HCT116 (cell line): ENCODE data around the gene FARP1. TPM values are rescaled to one million over a fixed set of nuclear protein-coding genes. Genes with fewer than 3 reads are reported as not detected.

Experiments used
- ATAC-seq: fragments of 200-7000 bp; cut with Tn5 transposase; 2 replicates; pipeline ENCODE4 v1.9.1; 2020; ENCODE audit warnings: mild to moderate bottlenecking, moderate library complexity
- BruUV-seq: library from RNA; stranded (reverse); fragments of 400-500 nt; replicated peaks from 2 replicates; lab custom pipeline; 2021; lab: Mats Ljungman, UMichigan
- CTCF ChIA-PET: fragments of 300-600 bp; sonication (Branson Sonifier 250); formaldehyde crosslinking; loops from one replicate; lab custom pipeline; 2021; ENCODE audit warnings: antibody characterized with exemption; lab: Charles Lee
- POLR2A ChIA-PET: fragments of 300-600, 350-600 bp; sonication (Branson Sonifier 250); formaldehyde crosslinking; loops from one replicate; lab custom pipeline; 2021; ENCODE audit warnings: antibody characterized with exemption; lab: Charles Lee
- RAD21 ChIA-PET, 2 experiments: fragments of 300-600 bp; sonication (Branson Sonifier 250); formaldehyde crosslinking; loops; one replicate each; lab custom pipeline; 2023; ENCODE audit warnings: low total read pairs in 2 of 2; ENCODE audit not compliant: uncharacterized antibody in 2 of 2, unreplicated experiment in 2 of 2, low non-redundant PET in 1 of 2; lab: Charles Lee
- DNase-seq: peaks from one replicate; pipeline ENCODE4 v3.0.0-alpha.2; 2010; ENCODE audit warnings: low read depth, low spot score
- H2AFZ ChIP-seq: fragments of 200-600 bp; shearing (Covaris generic), sonication (generic); 2 replicates; pipeline ENCODE4 v1.6.1; 2017; ENCODE audit warnings: low read depth, mixed run types, mixed read lengths, antibody characterized with exemption, low read length; ENCODE audit not compliant: poor library complexity, severe bottlenecking
- H3K27ac ChIP-seq: 2 replicates; pipeline ENCODE4 v1.5.1; 2012; ENCODE audit warnings: low read depth, low read length
- H3K27me3 ChIP-seq: fragments of 200-600 bp; sonication (generic); 2 replicates; pipeline ENCODE4 v1.6.1; 2016; ENCODE audit warnings: mixed run types, low read length, mixed read lengths; ENCODE audit not compliant: insufficient read depth
- H3K36me3 ChIP-seq, 2 experiments: fragments of 200-500 bp in 1 of 2; fragments of 200-600 bp in 1 of 2; sonication (Bioruptor generic) in 1 of 2; sonication (generic) in 1 of 2; 2 replicates each; pipeline versions ENCODE4 v1.5.1 to v1.6.1; 2014 to 2016; ENCODE audit warnings: low read length in 2 of 2, inconsistent platforms in 1 of 2, mixed read lengths in 1 of 2, mixed run types in 1 of 2; ENCODE audit not compliant: insufficient read depth in 2 of 2, control insufficient read depth in 1 of 2
- H3K4me1 ChIP-seq, 2 experiments: fragments of 200-600 bp in 1 of 2; sonication (generic) in 1 of 2; 2 replicates each; pipeline versions ENCODE4 v1.5.1 to v1.6.1; 2012 to 2017; ENCODE audit warnings: low read length in 2 of 2, inconsistent platforms in 1 of 2, mild to moderate bottlenecking in 1 of 2, mixed read lengths in 1 of 2, mixed run types in 1 of 2, moderate library complexity in 1 of 2; ENCODE audit not compliant: insufficient read depth in 2 of 2, control insufficient read depth in 1 of 2
- H3K4me2 ChIP-seq: fragments of 200-600 bp; sonication (generic); 2 replicates; pipeline ENCODE4 v1.6.1; 2017; ENCODE audit warnings: mixed run types, low read length, mixed read lengths
- H3K4me3 ChIP-seq, 2 experiments: fragments of 200-600 bp in 1 of 2; sonication (generic) in 1 of 2; replicated peaks in 1 of 2; 2 replicates each; pipeline ENCODE4 v1.5.1; 2011 to 2016; ENCODE audit warnings: low read length in 2 of 2, control low read depth in 1 of 2, low read depth in 1 of 2, mild to moderate bottlenecking in 1 of 2, mixed read lengths in 1 of 2, mixed run types in 1 of 2
- H3K79me2 ChIP-seq: fragments of 200-600 bp; sonication (generic); 2 replicates; pipeline ENCODE4 v1.6.1; 2017; ENCODE audit warnings: mild to moderate bottlenecking, mixed run types, low read length, moderate library complexity, mixed read lengths; ENCODE audit not compliant: insufficient read depth
- H3K9ac ChIP-seq: fragments of 200-600 bp; sonication (generic); 2 replicates; pipeline ENCODE4 v1.6.1; 2016; ENCODE audit warnings: low read length, mixed read lengths
- H3K9me2 ChIP-seq: fragments of 200-600 bp; sonication (generic), shearing (Covaris generic); 2 replicates; pipeline ENCODE4 v1.6.1; 2017; ENCODE audit warnings: mixed run types, mild to moderate bottlenecking, moderate library complexity; ENCODE audit not compliant: insufficient read depth
- H3K9me3 ChIP-seq, 2 experiments: fragments of 200-500 bp in 1 of 2; fragments of 200-600 bp in 1 of 2; sonication (Bioruptor generic) in 1 of 2; sonication (generic) in 1 of 2; 2 replicates each; pipeline ENCODE4 v1.6.1; 2014 to 2017; ENCODE audit warnings: low read length in 2 of 2, mixed read lengths in 2 of 2, inconsistent platforms in 1 of 2, low read depth in 1 of 2, mild to moderate bottlenecking in 1 of 2, mixed run types in 1 of 2, moderate library complexity in 1 of 2; ENCODE audit not compliant: control insufficient read depth in 1 of 2, insufficient read depth in 1 of 2
- H4K20me1 ChIP-seq: fragments of 200-600 bp; sonication (generic), shearing (Covaris generic); 2 replicates; pipeline ENCODE4 v1.6.1; 2017; ENCODE audit warnings: mixed run types, mild to moderate bottlenecking, moderate library complexity; ENCODE audit not compliant: insufficient read depth
- CEBPB ChIP-seq: IDR thresholded peaks from 2 replicates; pipeline ENCODE4 v1.6.1; 2012; ENCODE audit warnings: low read depth
- EZH2 ChIP-seq: fragments of 200-600 bp; sonication (generic); IDR thresholded peaks from 2 replicates; pipeline ENCODE4 v1.6.1; 2017; ENCODE audit warnings: antibody characterized with exemption, mixed run types
- EZH2phosphoT487 ChIP-seq: fragments of 200-600 bp; IDR thresholded peaks from 2 replicates; pipeline ENCODE4 v1.6.1; 2018; ENCODE audit warnings: antibody characterized with exemption, borderline replicate concordance
- FOSL1 ChIP-seq: IDR thresholded peaks from 2 replicates; pipeline ENCODE4 v1.6.1; 2012; ENCODE audit warnings: low read depth
- JUND ChIP-seq: IDR thresholded peaks from 2 replicates; pipeline ENCODE4 v1.6.1; 2012
- POLR2A ChIP-seq: IDR thresholded peaks from 2 replicates; pipeline ENCODE4 v1.7.0; 2011; ENCODE audit warnings: borderline replicate concordance; ENCODE audit not compliant: insufficient read depth, insufficient read length; ENCODE audit errors: extremely low read depth
- POLR2AphosphoS5 ChIP-seq: IDR thresholded peaks from 2 replicates; pipeline ENCODE4 v1.6.1; 2011; ENCODE audit warnings: mild to moderate bottlenecking, low read depth, low read length, moderate library complexity
- RAD21 ChIP-seq: IDR thresholded peaks from 2 replicates; pipeline ENCODE4 v1.6.1; 2012; ENCODE audit warnings: low read depth, mild to moderate bottlenecking
- SRF ChIP-seq: IDR thresholded peaks from 2 replicates; pipeline ENCODE4 v1.6.1; 2012; ENCODE audit warnings: low read depth
- TCF7L2 ChIP-seq: IDR thresholded peaks from 2 replicates; pipeline ENCODE4 v1.7.0; 2011; ENCODE audit warnings: borderline replicate concordance, inconsistent platforms; ENCODE audit not compliant: insufficient read depth, insufficient read length; ENCODE audit errors: extremely low read depth
- ZFX ChIP-seq: fragments of 450-650 bp; IDR thresholded peaks from 2 replicates; pipeline ENCODE4 v1.6.1; 2017
- ZNF274 ChIP-seq: fragments of 200-500 bp; sonication (Bioruptor generic); IDR thresholded peaks from 2 replicates; pipeline ENCODE4 v1.6.1; 2014; ENCODE audit warnings: mild to moderate bottlenecking, low read depth, low read length, inconsistent platforms
- intact Hi-C: fragments of 100-400 bp; cut with micrococcal nuclease; formaldehyde crosslinking; loops from 2 replicates; pipeline ENCODE4 v1.10.0; 2022
- total RNA-seq: library from RNA; stranded (reverse); gene quantifications from one replicate; pipeline ENCODE4 v1.2.1, GENCODE V29; 2021; ENCODE audit not compliant: unreplicated experiment
- TF ChIP-seq, protein P1 (sequence below): IDR thresholded peaks from 2 replicates; pipeline ENCODE4 v1.6.1; 2012; ENCODE audit warnings: low read depth
- TF ChIP-seq, protein P2 (sequence below): IDR thresholded peaks from 2 replicates; pipeline ENCODE4 v1.6.1; 2012
- TF ChIP-seq, protein P3 (sequence below), 3 experiments: fragments of 200-600 bp in 1 of 3; sonication (generic) in 1 of 3; IDR thresholded peaks in 2 of 3; conservative IDR thresholded peaks in 1 of 3; 2 replicates each; pipeline ENCODE4 v1.5.1; 2012 to 2017; ENCODE audit warnings: low read depth in 2 of 3, low read length in 2 of 3, antibody characterized with exemption in 1 of 3, borderline replicate concordance in 1 of 3, control low read depth in 1 of 3, mild to moderate bottlenecking in 1 of 3, mixed read lengths in 1 of 3, mixed run types in 1 of 3, moderate library complexity in 1 of 3; ENCODE audit not compliant: insufficient read depth in 1 of 3

Gene FARP1
- total RNA-seq, 1 experiment from 2014 or later = 30.5 TPM

- Histone ChIP-seq H3K79me2 (no peaks in the 10 kb centered on the region), H4K20me1 (no peaks in the 10 kb centered on the region), H3K4me1 (no peaks in the 10 kb centered on the region; a peak in 1 of 4 replicates), H3K36me3 (no peaks in the 10 kb centered on the region), H3K27me3 (no peaks in the 10 kb centered on the region), H3K9me3 (peaks cover 0 to 10% of the 10 kb centered on the region in 2 experiments; a peak in 3 of 4 replicates), H3K9me2 (no peaks in the 10 kb centered on the region), H2AFZ (no peak overlapping the region), H3K27ac (no peak overlapping the region), H3K4me2 (no peak overlapping the region), H3K9ac (no peak overlapping the region), H3K4me3 (no peak overlapping the region)
- no TSS peak for BruUV-seq
- ChIA-PET RAD21 (no interaction called here), CTCF (no interaction called here), POLR2A (no interaction called here)
- intact Hi-C loops = no loop called here
- TF ChIP-seq EZH2phosphoT487 (no peak), POLR2A (no peak), RAD21 (no peak), ZNF274 (no peak), ZFX (no peak), JUND (no peak), EZH2 (no peak), CEBPB (no peak), FOSL1 (no peak), POLR2AphosphoS5 (no peak), TCF7L2 (no peak), SRF (no peak)
- TF ChIP-seq, protein P1, sequence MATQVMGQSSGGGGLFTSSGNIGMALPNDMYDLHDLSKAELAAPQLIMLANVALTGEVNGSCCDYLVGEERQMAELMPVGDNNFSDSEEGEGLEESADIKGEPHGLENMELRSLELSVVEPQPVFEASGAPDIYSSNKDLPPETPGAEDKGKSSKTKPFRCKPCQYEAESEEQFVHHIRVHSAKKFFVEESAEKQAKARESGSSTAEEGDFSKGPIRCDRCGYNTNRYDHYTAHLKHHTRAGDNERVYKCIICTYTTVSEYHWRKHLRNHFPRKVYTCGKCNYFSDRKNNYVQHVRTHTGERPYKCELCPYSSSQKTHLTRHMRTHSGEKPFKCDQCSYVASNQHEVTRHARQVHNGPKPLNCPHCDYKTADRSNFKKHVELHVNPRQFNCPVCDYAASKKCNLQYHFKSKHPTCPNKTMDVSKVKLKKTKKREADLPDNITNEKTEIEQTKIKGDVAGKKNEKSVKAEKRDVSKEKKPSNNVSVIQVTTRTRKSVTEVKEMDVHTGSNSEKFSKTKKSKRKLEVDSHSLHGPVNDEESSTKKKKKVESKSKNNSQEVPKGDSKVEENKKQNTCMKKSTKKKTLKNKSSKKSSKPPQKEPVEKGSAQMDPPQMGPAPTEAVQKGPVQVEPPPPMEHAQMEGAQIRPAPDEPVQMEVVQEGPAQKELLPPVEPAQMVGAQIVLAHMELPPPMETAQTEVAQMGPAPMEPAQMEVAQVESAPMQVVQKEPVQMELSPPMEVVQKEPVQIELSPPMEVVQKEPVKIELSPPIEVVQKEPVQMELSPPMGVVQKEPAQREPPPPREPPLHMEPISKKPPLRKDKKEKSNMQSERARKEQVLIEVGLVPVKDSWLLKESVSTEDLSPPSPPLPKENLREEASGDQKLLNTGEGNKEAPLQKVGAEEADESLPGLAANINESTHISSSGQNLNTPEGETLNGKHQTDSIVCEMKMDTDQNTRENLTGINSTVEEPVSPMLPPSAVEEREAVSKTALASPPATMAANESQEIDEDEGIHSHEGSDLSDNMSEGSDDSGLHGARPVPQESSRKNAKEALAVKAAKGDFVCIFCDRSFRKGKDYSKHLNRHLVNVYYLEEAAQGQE = no peak
- TF ChIP-seq, protein P2, sequence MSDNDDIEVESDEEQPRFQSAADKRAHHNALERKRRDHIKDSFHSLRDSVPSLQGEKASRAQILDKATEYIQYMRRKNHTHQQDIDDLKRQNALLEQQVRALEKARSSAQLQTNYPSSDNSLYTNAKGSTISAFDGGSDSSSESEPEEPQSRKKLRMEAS = no peak
- TF ChIP-seq, protein P3, sequence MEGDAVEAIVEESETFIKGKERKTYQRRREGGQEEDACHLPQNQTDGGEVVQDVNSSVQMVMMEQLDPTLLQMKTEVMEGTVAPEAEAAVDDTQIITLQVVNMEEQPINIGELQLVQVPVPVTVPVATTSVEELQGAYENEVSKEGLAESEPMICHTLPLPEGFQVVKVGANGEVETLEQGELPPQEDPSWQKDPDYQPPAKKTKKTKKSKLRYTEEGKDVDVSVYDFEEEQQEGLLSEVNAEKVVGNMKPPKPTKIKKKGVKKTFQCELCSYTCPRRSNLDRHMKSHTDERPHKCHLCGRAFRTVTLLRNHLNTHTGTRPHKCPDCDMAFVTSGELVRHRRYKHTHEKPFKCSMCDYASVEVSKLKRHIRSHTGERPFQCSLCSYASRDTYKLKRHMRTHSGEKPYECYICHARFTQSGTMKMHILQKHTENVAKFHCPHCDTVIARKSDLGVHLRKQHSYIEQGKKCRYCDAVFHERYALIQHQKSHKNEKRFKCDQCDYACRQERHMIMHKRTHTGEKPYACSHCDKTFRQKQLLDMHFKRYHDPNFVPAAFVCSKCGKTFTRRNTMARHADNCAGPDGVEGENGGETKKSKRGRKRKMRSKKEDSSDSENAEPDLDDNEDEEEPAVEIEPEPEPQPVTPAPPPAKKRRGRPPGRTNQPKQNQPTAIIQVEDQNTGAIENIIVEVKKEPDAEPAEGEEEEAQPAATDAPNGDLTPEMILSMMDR (IDR thresholded peaks at IDR 0.05 in 2 of 3, conservative IDR thresholded peaks at IDR 0.05 in 1 of 3; ENCODE audit: borderline replicate concordance in 1 of 3, insufficient read depth in 1 of 3, low read depth in 2 of 3, low read length in 2 of 3) = no peak
- ATAC-seq (no peak), DNase-seq (no peak)
These were observed 65.7 kb downstream of the FARP1 start for GRCh38 chr13:98208606-98209005.
